CD4-positive, alpha-beta T cell treated with Interleukin-15 for 4 hours (primary cell): ENCODE measurements around the gene DUSP23.

Experiments
- DNase-seq: peaks from one replicate; pipeline ENCODE4 v3.0.0-alpha.2; 2020; ENCODE audit warnings: low spot score

The DUSP23 gene

DNA sequence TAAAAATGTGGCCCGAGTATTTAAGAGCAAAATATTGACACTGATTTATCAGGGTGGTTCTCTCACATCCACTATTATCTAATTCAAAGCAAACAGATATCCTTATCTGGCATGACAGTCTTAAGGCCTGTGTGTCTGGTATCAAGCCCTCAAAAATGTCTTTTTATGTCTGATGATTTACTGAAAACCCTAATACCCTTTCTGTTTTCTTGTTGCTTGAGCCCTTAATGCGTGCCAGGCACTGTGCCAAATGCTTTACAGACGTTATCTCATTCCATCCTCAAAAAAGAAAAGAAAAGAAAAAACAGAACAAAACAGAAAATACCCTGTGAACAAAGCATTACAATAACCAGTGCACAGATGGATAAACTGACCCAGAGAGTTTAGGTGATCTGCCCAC lies 5.7 kb downstream of the DUSP23 start:
- no peak for DNase-seq

- DNase-seq, result no peak
These were observed 6.2 kb downstream of the DUSP23 start for GRCh38 chr1:159786966-159787365.

GRCh38 chr1:159790237-159790917 lies 9.6 kb downstream of the DUSP23 start:
- DNase-seq, result peak; percentile 17

DNA sequence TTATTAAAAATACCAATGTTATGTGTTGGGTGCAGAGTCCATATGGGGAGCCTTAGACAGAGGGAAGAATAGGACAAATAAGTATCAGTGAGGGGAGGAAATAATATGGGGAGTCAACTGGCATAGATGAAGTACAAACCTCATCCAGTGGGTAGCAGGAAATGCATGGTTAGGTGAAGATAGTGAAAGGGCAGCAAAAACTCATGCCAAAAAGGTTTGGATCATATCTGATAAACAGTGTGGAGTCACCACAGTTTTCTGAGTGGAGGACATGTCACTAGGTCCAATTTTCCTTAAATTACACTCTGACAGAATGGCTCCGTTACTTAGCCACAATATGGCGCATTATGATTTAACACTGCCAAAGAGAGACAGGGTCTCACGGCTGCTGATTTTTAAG lies 10.3 kb downstream of the DUSP23 start:
- no peak for DNase-seq

- no peak for DNase-seq
These were observed 10.7 kb downstream of the DUSP23 start for GRCh38 chr1:159791461-159791860.

- DNase-seq, result no peak
These were observed 14.8 kb downstream of the DUSP23 start for GRCh38 chr1:159795534-159795933.

DNA sequence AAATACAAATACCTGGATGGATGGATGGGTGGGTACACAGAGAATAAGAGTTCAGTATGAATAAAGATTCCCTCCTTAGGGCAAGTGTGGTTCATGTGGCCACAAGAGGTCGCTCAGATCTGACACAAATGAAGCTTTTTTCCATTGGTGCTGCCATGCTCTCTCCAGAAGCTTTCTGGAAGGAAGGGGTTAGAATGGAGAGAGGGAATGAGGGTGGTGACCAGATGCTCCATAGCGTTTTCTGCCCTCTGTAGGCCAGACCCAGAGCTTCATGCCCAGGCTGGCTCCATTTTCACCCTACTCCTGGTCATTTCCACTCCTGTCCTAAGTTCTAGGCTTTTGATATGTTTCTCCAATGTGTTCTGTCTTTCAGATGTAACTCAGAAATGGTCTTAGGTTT lies 18.1 kb downstream of the DUSP23 start:
- DNase-seq, result peak; percentile 54

DNA sequence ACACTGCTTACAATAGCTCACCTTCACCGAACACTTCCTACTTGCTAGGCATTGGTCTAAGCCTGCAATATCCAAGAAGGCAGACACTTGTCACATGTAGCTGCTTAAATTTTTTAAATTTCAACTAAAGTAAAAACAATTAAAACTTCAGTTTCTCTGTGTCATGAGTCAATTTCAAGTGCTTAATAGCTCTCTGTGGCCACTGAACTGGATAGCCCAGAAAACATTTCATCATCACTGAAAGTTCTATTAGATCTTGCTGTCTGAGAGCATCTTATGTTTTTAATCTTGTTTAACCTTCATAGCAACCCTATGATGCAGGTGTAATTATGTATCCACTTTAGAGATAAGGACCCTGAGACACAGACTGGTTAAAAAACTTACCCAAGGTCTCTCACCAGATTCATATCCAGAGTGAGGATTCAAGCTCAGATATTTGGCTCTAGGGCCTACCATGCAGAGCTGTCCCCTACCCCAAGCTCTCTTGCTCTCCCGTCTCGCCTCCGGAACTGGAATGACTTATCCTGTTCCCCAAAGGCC lies 18.8 kb downstream of the DUSP23 start:
- DNase-seq, result no peak

GRCh38 chr1:159800177-159800930 lies 19.6 kb downstream of the DUSP23 start:
- DNase-seq, result peak; percentile 48

DNA sequence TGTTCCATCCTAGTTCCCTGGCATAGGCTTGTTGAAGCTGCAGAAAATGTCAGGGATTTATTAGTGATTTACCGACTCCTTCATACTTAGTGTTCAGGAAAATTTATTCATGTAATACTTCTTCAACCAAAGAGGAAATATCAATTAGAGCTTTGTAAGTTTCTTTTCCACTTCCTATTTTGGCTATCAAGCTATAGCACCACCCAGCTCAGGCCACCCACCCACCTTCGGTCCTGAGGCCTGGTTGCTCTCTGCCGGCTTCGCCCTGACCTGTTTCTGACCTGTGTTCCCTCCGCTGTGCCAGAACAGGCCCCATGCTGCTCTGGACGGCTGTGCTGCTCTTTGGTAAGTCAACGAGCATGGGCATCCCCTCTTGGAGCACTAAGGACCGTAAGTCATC lies 21.3 kb downstream of the DUSP23 start, which contains the start of gene FCRL6:
FCRL6 (plus strand) TSS at position 250 of the 400 bp plus-strand sequence; CDS start at position 315, 65 bp downstream.
- no peak for DNase-seq

GRCh38 chr1:159803956-159804689 lies 23.4 kb downstream of the DUSP23 start:
- DNase-seq, result no peak

GRCh38 chr1:159804924-159805323 lies 24.2 kb downstream of the DUSP23 start:
- DNase-seq, result no peak

GRCh38 chr1:159815926-159816325 lies 35.2 kb downstream of the DUSP23 start:
- DNase-seq, result no peak

DNA sequence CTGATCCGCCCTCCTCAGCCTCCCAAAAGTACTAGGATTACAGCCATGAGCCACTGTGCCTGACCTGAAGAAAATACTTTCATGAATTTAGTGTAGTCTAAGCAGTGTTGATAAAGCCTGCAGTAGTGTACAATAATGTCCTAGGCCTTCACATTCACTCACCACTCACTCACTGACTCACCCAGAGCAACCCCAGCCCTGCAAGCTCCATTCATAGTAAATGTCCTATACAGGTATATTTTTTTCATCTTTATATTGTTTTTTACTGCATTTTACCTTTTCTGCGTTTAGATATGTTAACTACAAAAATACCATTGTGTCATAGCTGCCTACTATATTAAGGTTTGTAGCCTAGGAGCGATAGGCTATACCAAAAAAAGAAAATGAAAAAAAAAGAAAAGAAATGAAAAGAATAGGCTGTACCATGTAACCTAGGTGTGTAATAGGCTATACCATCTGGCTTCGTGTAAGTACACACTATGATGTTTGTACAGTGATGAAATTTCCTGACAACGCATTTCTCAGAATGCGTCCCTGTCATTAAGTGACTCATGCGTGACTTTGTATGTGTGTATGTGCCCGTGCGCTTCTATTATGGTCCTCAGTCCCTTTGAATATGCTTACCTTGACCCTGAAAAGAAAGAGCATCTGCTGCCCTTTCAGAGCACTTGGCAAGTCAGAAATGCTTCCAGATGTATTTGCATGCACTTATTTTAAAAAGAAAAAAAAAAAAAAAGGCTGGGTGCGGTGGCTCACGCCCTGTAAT lies 36.7 kb downstream of the DUSP23 start:
- no peak for DNase-seq

- DNase-seq, result no peak
These were observed 40.6 kb downstream of the DUSP23 start for GRCh38 chr1:159821171-159821867.

- DNase-seq, result no peak
These were observed 42.6 kb downstream of the DUSP23 start for GRCh38 chr1:159823406-159823805.

DNA sequence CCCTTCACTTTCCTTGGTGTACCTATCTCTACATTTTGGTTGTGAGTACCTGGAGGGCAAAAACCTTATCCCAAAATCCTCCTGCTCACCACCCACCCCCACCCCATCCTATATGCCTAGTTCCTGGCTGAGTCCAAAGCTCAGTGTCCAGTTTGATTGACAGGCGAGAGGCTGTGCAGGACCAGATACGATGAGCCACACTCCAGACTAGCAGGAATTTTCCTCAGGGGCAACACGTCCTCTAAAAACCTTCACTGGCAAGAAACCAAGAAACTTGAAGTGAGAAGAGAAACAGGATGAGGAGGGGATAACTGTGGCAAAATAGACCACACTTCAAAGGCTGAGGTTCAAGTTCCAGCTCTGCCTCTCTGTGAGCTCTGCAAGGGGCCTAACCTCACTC lies 44.8 kb downstream of the DUSP23 start:
- no peak for DNase-seq

GRCh38 chr1:159826441-159827101 lies 45.8 kb downstream of the DUSP23 start, which contains the start of gene SLAMF8:
Gene SLAMF8, plus strand, starts transcription at chr1:159826873. Its CDS starts 26 bp downstream, at chr1:159826899.
- peak; percentile 49 for DNase-seq

- DNase-seq, result no peak
These were observed 46.3 kb downstream of the DUSP23 start for GRCh38 chr1:159827102-159827490.

DNA sequence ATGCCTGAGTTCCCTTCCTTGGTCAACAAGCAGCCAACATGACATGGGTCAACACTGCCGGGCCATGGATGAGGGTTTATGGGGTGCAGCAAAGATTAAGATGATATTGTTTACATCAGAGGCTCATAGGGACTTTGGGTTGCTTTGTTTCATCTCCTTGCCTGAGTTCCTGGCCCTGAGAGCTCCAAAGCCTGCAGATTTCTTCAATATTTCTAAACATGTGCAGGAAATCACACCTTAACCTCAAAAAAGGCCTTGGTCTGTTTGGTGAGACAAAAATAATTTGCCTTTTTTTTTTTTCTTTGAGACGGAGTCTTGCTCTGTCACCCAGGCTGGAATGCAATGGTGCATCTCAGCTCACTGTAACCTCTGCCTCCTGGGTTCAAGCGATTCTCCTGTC lies 46.8 kb downstream of the DUSP23 start:
- DNase-seq, result peak; percentile 29

GRCh38 chr1:159828176-159828575 lies 47.4 kb downstream of the DUSP23 start:
- DNase-seq, result no peak
